OCI-LY7 (cell line): ENCODE measurements around the gene HAUS6. TPM values are rescaled to one million over a fixed set of nuclear protein-coding genes. Genes with fewer than 3 reads are reported as not detected.

ENCODE experiments used
- BruUV-seq: library from RNA; stranded (reverse); fragments of 400-500 nt; replicated peaks from 2 replicates; lab custom pipeline; 2021; lab: Mats Ljungman, UMichigan
- CTCF ChIA-PET: fragments of 300-600 bp; sonication (Branson Sonifier 250); formaldehyde crosslinking; loops from one replicate; lab custom pipeline; 2022; ENCODE audit warnings: antibody characterized with exemption; ENCODE audit not compliant: unreplicated experiment; lab: Charles Lee
- POLR2A ChIA-PET: fragments of 300-600 bp; sonication (Branson Sonifier 250); formaldehyde crosslinking; loops from one replicate; lab custom pipeline; 2022; ENCODE audit warnings: antibody characterized with exemption; lab: Charles Lee
- DNase-seq: peaks from one replicate; pipeline ENCODE4 v3.0.0-alpha.2; 2015; ENCODE audit warnings: low spot score
- H2AFZ ChIP-seq: fragments of 200-600 bp; sonication (generic), shearing (Covaris generic); 2 replicates; pipeline ENCODE4 v1.6.1; 2014; ENCODE audit warnings: mild to moderate bottlenecking, antibody characterized with exemption, low read length, moderate library complexity
- H3K27ac ChIP-seq: fragments of 200-600 bp; sonication (generic); 2 replicates; pipeline ENCODE4 v1.5.1; 2014; ENCODE audit warnings: mixed run types, low read depth, mild to moderate bottlenecking, moderate library complexity, low read length, inconsistent platforms; ENCODE audit not compliant: poor library complexity, severe bottlenecking
- H3K36me3 ChIP-seq: fragments of 200-600 bp; sonication (generic); 2 replicates; pipeline ENCODE4 v1.6.1; 2014; ENCODE audit warnings: mild to moderate bottlenecking, antibody characterized with exemption, low read length, moderate library complexity, mixed read lengths; ENCODE audit not compliant: insufficient read depth
- H3K4me1 ChIP-seq: fragments of 200-600 bp; sonication (generic); 2 replicates; pipeline ENCODE4 v1.5.1; 2014; ENCODE audit warnings: mild to moderate bottlenecking, low read length; ENCODE audit not compliant: insufficient read depth, poor library complexity, severe bottlenecking
- H3K4me2 ChIP-seq: fragments of 200-600 bp; sonication (generic); 2 replicates; pipeline ENCODE4 v1.6.1; 2014; ENCODE audit warnings: mild to moderate bottlenecking, low read length
- H3K4me3 ChIP-seq: fragments of 200-600 bp; sonication (generic); 2 replicates; pipeline ENCODE4 v1.5.1; 2014; ENCODE audit warnings: mild to moderate bottlenecking, low read depth, low read length; ENCODE audit not compliant: poor library complexity, severe bottlenecking
- H3K79me2 ChIP-seq: fragments of 200-600 bp; sonication (generic); 2 replicates; pipeline ENCODE4 v1.6.1; 2016; ENCODE audit warnings: low read depth, mild to moderate bottlenecking, low read length, moderate library complexity, mixed read lengths; ENCODE audit not compliant: insufficient read depth
- H3K9me2 ChIP-seq: fragments of 200-600 bp; sonication (generic); 2 replicates; pipeline ENCODE4 v1.6.1; 2016; ENCODE audit warnings: mild to moderate bottlenecking, low read length, mixed read lengths; ENCODE audit not compliant: insufficient read depth
- H3K9me3 ChIP-seq: fragments of 200-600 bp; sonication (generic); 2 replicates; pipeline ENCODE4 v1.6.1; 2014; ENCODE audit warnings: mild to moderate bottlenecking, mixed run types, low read length, mixed read lengths
- H4K20me1 ChIP-seq: fragments of 200-600 bp; sonication (generic); 2 replicates; pipeline ENCODE4 v1.6.1; 2014; ENCODE audit warnings: mild to moderate bottlenecking, antibody characterized with exemption, low read length, moderate library complexity, mixed read lengths; ENCODE audit not compliant: insufficient read depth
- CTCF ChIP-seq: fragments of 200-600 bp; sonication (generic); conservative IDR thresholded peaks from 2 replicates; pipeline ENCODE4 v1.5.1; 2014; ENCODE audit warnings: mild to moderate bottlenecking, antibody characterized with exemption, low read length, moderate library complexity, mixed read lengths
- EZH2phosphoT487 ChIP-seq: fragments of 200-600 bp; sonication (generic); IDR thresholded peaks from 2 replicates; pipeline ENCODE4 v1.6.1; 2018; ENCODE audit warnings: low read depth, borderline replicate concordance, mild to moderate bottlenecking, mixed run types, antibody characterized with exemption, low read length, moderate library complexity, mixed read lengths
- intact Hi-C: fragments of 100-400 bp; cut with micrococcal nuclease; formaldehyde crosslinking; loops from one replicate; pipeline ENCODE4 v1.10.0; 2022; ENCODE audit not compliant: unreplicated experiment
- total RNA-seq, 2 experiments: library from RNA; depleted of rRNA in 1 of 2; stranded (reverse); fragments of >200 nt in 1 of 2; shearing (Covaris generic) in 1 of 2; gene quantifications; 2 replicates each; pipeline ENCODE4 v1.2.3, GENCODE V29; 2014 to 2022

HAUS6 gene
- total RNA-seq, 2 experiments from 2014 or later, result 25.7 to 31.5 TPM

- Histone ChIP-seq H4K20me1 (no peaks in the 10 kb centered on the region), H3K9me2 (no peaks in the 10 kb centered on the region), H3K36me3 (no peaks in the 10 kb centered on the region), H3K9me3 (no peaks in the 10 kb centered on the region), H3K4me2 (no peak overlapping the region), H3K27ac (no peak overlapping the region), H2AFZ (no peak overlapping the region), H3K4me1 (no peaks in the 10 kb centered on the region), H3K4me3 (no peak overlapping the region), H3K79me2 (no peaks in the 10 kb centered on the region)
- ChIA-PET CTCF (no interaction called here), POLR2A (interaction anchor here (0.6 kb wide), 1 partner anchor 193 kb away, joined by 3 read pairs; no protein-coding TSS in a partner anchor)
- TF ChIP-seq EZH2phosphoT487, result no peak
- no peak for TF ChIP-seq CTCF
- BruUV-seq, result no TSS peak
- intact Hi-C loops, result no loop called here
- no peak for DNase-seq
Observed at GRCh38 chr9:19020886-19021455, 81.7 kb downstream of the HAUS6 start.

DNA sequence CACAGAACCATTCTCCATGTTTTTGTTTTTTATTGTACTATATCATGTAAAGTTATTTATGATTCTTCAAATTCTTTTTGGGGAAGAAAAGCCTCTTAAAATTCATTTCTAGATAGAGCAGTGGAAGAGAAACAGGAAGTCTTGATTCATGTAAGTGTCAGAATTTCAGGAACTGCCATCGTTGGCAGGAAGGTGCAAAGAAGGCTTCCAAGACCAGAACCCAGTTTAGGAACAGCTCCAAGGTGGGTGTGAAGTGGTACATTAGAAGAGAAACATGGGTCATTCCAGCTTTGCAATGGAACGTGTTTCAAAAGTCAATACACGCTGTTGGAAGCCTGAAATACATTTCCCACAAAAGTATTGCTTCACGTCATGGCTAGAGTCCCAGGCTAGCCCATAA lies 84.5 kb downstream of the HAUS6 start:
- H3K9me2 ChIP-seq, result no peaks in the 10 kb centered on the region
- no peaks in the 10 kb centered on the region for H3K36me3 ChIP-seq
- TF ChIP-seq EZH2phosphoT487 (no peak), CTCF (no peak)
- H3K27ac ChIP-seq, result no peak overlapping the region
- no peaks in the 10 kb centered on the region for H4K20me1 ChIP-seq
- no peaks in the 10 kb centered on the region for H3K9me3 ChIP-seq
- BruUV-seq, result no TSS peak
- intact Hi-C loops, result no loop called here
- ChIA-PET POLR2A (no interaction called here), CTCF (no interaction called here)
- no peaks in the 10 kb centered on the region for H3K4me1 ChIP-seq
- no peaks in the 10 kb centered on the region for H3K79me2 ChIP-seq
- DNase-seq, result no peak
- H3K4me3 ChIP-seq, result no peak overlapping the region
- H2AFZ ChIP-seq, result no peak overlapping the region
- H3K4me2 ChIP-seq, result no peak overlapping the region

DNA sequence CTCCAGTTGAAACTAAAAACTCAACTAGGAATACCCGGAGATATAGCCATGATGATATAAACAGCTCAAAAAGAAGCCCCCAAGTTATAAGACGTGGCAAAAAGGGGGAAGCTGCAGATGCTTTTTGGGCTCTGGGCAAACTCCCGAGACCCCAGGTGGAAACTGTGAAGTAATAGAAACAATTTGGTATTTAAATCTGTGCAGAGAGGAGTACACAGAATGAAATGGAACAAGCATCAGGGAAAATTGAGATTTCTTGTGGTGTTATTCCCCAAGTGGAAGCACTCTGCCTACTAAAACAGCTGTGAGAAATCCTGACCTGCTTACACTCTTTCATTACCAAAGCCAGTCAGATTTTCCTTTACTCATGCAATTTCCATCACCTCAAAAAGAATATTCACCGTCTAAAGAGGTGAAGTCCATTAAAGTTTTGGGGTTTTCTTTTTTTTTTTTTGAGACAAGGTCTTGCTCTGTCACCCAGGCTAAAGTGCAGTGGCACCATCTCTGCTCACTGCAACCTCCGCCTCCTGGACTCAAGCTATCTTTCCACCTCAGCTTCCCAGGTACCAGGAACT lies 93.2 kb downstream of the HAUS6 start:
- Histone ChIP-seq H3K79me2 (no peaks in the 10 kb centered on the region), H2AFZ (no peak overlapping the region), H3K9me2 (no peaks in the 10 kb centered on the region), H3K27ac (no peak overlapping the region), H3K9me3 (no peaks in the 10 kb centered on the region), H3K4me3 (no peak overlapping the region), H3K4me2 (no peak overlapping the region), H4K20me1 (no peaks in the 10 kb centered on the region), H3K4me1 (no peaks in the 10 kb centered on the region), H3K36me3 (no peaks in the 10 kb centered on the region)
- POLR2A ChIA-PET, result no interaction called here
- TF ChIP-seq CTCF (no peak), EZH2phosphoT487 (no peak)
- no peak for DNase-seq
- BruUV-seq, result no TSS peak
- intact Hi-C loops, result no loop called here
- CTCF ChIA-PET, result no interaction called here
